Measurements from ENCODE around the gene CDH13. TPM values are rescaled to one million over a fixed set of nuclear protein-coding genes. Genes with fewer than 3 reads are reported as not detected.

Gene CDH13
- total and polyA plus RNA-seq, 10 of the 15 experiments (the other 5 are each of a cell fraction or from before 2014, with no cell fraction given): under 0.01 to 0.05 TPM; not detected in 8

DNA sequence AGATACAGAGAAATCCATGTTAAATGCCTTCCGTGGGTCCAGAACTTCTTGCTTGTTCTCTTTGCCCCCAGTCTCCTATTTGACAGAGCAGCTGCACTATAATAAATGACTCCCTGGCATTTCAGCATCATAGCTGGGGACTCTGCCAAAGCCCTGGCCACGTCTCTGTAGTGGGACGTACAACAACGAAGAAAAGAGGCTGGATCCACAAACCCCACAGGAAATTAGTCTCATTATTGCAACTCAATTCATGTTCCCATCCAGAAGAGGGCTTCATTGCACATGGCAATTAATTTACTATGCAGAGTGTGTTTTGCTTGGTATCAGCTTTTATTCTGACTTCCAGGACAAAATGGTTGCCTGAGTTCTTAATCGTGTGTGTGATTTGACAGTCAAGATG lies 121.3 kb downstream of the CDH13 start (continued):
- TF ChIP-seq ZBTB40 (IDR thresholded peaks at IDR 0.05; ENCODE audit: borderline replicate concordance): no peak
- TF ChIP-seq ETV6 (conservative IDR thresholded peaks at IDR 0.05 in 1 of 2, IDR thresholded peaks at IDR 0.05 in 1 of 2; ENCODE audit: borderline replicate concordance in 1 of 2, low read depth in 1 of 2): no peak
- no peak for TF ChIP-seq HDAC2 (IDR thresholded peaks at IDR 0.05)

DNA sequence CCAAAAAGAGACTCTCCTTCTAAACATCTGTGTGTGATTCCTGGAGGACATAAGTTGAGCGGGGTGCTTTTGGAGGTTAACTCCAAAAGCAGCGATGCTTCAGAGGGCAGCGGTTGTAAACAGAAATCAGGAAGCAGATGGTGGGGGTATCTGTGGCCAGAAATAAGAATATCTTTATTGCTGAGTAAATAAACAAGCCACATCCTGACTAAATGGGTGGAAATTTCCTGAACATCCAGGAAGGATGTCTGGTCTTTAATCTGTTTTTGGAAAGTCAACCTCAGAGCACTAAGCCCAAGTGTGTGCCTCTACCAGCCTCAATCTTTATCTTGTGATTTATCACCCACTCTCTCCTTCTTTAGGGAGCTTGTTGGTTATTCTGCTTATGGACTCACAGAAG lies 123.3 kb downstream of the CDH13 start:
- Histone ChIP-seq H3K9ac (ENCODE audit: control insufficient read depth, insufficient read depth, low read length) (no peak overlapping the region), H3K4me2 (ENCODE audit: control insufficient read depth, insufficient read depth) (no peak overlapping the region), H2AFZ (ENCODE audit: control insufficient read depth, low read depth, low read length) (no peak overlapping the region), H3K27ac (ENCODE audit: control insufficient read depth, insufficient read depth) (no peak overlapping the region), H3K27me3 (replicated peaks in 1 of 2; ENCODE audit: control insufficient read depth in 2 of 2, insufficient read depth in 2 of 2, low read length in 1 of 2) (peaks cover 0 to 5% of the 10 kb centered on the region in 2 experiments; a peak in 1 of 4 replicates), H3K9me3 (replicated peaks; ENCODE audit: control insufficient read depth, insufficient read depth, low read length) (no peaks in the 10 kb centered on the region), H3K4me3 (no peak overlapping the region), H3K4me1 (ENCODE audit: control insufficient read depth, insufficient read depth, low read length) (no peaks in the 10 kb centered on the region), H4K20me1 (ENCODE audit: control insufficient read depth, insufficient read depth) (no peaks in the 10 kb centered on the region), H3K36me3 (ENCODE audit: control insufficient read depth in 2 of 2, insufficient read depth in 2 of 2, low read length in 1 of 2) (no peaks in the 10 kb centered on the region), H3K79me2 (ENCODE audit: control insufficient read depth, insufficient read depth, low read length) (no peaks in the 10 kb centered on the region)
- RAD21 ChIA-PET (ENCODE audit: unreplicated experiment): no interaction called here
- no peak for DNase-seq (ENCODE audit: low read depth, low spot score)
- CTCF ChIA-PET: no interaction called here
- FAIRE-seq: no peak
- BruUV-seq (replicated peaks): no TSS peak
- POLR2A ChIA-PET: no interaction called here
- SMC1A ChIA-PET (ENCODE audit: uncharacterized antibody, unreplicated experiment): no interaction called here
- intact Hi-C loops (cut with micrococcal nuclease; ENCODE audit: unreplicated experiment) (no loop called here), in situ Hi-C loops (cut with MboI) (no loop called here)
- no peak for ATAC-seq
- WGBS (ENCODE audit: insufficient coverage, insufficient replicate concordance, low lambda C conversion rate, missing lambda C conversion rate): 10% methylated on average over 3 of the region's 3 CpGs
- TF ChIP-seq ZBTB4 (CRISPR knock-in tag; IDR thresholded peaks at IDR 0.05): no peak
- TF ChIP-seq BCL11A (IDR thresholded peaks at IDR 0.05; ENCODE audit: low read depth, low read length): no peak
- no peak for TF ChIP-seq PRDM15 (CRISPR knock-in tag; IDR thresholded peaks at IDR 0.05)
- no peak for TF ChIP-seq KDM1A (IDR thresholded peaks at IDR 0.05; ENCODE audit: borderline replicate concordance)
- TF ChIP-seq, protein P1, sequence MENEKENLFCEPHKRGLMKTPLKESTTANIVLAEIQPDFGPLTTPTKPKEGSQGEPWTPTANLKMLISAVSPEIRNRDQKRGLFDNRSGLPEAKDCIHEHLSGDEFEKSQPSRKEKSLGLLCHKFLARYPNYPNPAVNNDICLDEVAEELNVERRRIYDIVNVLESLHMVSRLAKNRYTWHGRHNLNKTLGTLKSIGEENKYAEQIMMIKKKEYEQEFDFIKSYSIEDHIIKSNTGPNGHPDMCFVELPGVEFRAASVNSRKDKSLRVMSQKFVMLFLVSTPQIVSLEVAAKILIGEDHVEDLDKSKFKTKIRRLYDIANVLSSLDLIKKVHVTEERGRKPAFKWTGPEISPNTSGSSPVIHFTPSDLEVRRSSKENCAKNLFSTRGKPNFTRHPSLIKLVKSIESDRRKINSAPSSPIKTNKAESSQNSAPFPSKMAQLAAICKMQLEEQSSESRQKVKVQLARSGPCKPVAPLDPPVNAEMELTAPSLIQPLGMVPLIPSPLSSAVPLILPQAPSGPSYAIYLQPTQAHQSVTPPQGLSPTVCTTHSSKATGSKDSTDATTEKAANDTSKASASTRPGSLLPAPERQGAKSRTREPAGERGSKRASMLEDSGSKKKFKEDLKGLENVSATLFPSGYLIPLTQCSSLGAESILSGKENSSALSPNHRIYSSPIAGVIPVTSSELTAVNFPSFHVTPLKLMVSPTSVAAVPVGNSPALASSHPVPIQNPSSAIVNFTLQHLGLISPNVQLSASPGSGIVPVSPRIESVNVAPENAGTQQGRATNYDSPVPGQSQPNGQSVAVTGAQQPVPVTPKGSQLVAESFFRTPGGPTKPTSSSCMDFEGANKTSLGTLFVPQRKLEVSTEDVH (IDR thresholded peaks at IDR 0.05; ENCODE audit: low read depth, partially characterized antibody): no peak
